ENCODE measurements around the gene MRTFB. TPM values are rescaled to one million over a fixed set of nuclear protein-coding genes. Genes with fewer than 3 reads are reported as not detected.

MRTFB gene
- total and polyA plus RNA-seq, 2 donors (not counting 3 experiments of a cell fraction or from before 2014, with no cell fraction given): 19.6 to 49.5 TPM

GRCh38 chr16:14112539-14112856 is 41.4 kb downstream of the MRTFB start:
- TF ChIP-seq EZH2 (IDR thresholded peaks at IDR 0.05; ENCODE audit: borderline replicate concordance, low read depth, low read length, severe bottlenecking) (no peak), MAX (IDR thresholded peaks at IDR 0.05; ENCODE audit: insufficient read depth, insufficient read length) (no peak), POLR2A (IDR thresholded peaks at IDR 0.05; ENCODE audit: low read depth, low read length) (no peak), MYC (IDR thresholded peaks at IDR 0.05; ENCODE audit: low read depth, low read length) (no peak), POLR2AphosphoS5 (IDR thresholded peaks at IDR 0.05; ENCODE audit: insufficient read depth, low read depth, low read length) (no peak), JUN (IDR thresholded peaks at IDR 0.05; ENCODE audit: borderline replicate concordance, insufficient read depth, insufficient read length, low read depth) (no peak)
- H3K79me2 ChIP-seq (ENCODE audit: control insufficient read depth, insufficient read depth, low read length): peaks cover 3% of the 10 kb centered on the region
- H3K4me2 ChIP-seq (ENCODE audit: insufficient read depth, low read length): no peak overlapping the region
- FAIRE-seq: no peak
- POLR2A ChIA-PET: no interaction called here
- peaks cover 7% of the 10 kb centered on the region for H4K20me1 ChIP-seq (replicated peaks; ENCODE audit: control insufficient read depth, extremely low read depth, insufficient read depth, low read length)
- no peak overlapping the region for H2AFZ ChIP-seq (ENCODE audit: low read depth, low read length)
- H3K27ac ChIP-seq (ENCODE audit: insufficient read depth, low read depth, low read length): no peak overlapping the region
- DNase-seq (ENCODE audit: low read depth, low spot score): peak; percentile 47
- no peaks in the 10 kb centered on the region for H3K36me3 ChIP-seq (ENCODE audit: control insufficient read depth in 2 of 2, extremely low read depth in 1 of 2, insufficient read depth in 2 of 2, low read length in 2 of 2)
- no peak overlapping the region for H3K9ac ChIP-seq (replicated peaks; ENCODE audit: extremely low read depth, insufficient read depth, low read length)
- no peaks in the 10 kb centered on the region for H3K9me1 ChIP-seq (replicated peaks; ENCODE audit: control insufficient read depth, extremely low read depth, insufficient read depth, low read length)
- H3K9me3 ChIP-seq (replicated peaks; ENCODE audit: control insufficient read depth, insufficient read depth, low read length): no peaks in the 10 kb centered on the region
- CTCF ChIA-PET: interaction anchor here (0.6 to 1.6 kb wide), 7 partner anchors 9 to 438 kb away, joined by 3 to 4 read pairs (median 3); partner anchors contain the start of gene ERCC4
- peaks cover 27% of the 10 kb centered on the region for H3K4me1 ChIP-seq (ENCODE audit: control insufficient read depth, extremely low read depth, insufficient read depth, low read length)
- no peaks in the 10 kb centered on the region for H3K27me3 ChIP-seq (ENCODE audit: control insufficient read depth in 2 of 2, insufficient read depth in 2 of 2, low read length in 2 of 2)
- dilution Hi-C loops (cut with MboI; ENCODE audit: extremely low pct_ligation_motif_present, low sequenced_read_pairs): no loop called here
- intact Hi-C loops (cut with micrococcal nuclease): no loop called here
- no TSS peak for BruUV-seq (replicated peaks)
- H3K4me3 ChIP-seq (replicated peaks in 1 of 3; ENCODE audit: insufficient read depth in 1 of 3, low read depth in 1 of 3, low read length in 3 of 3): no peak overlapping the region

GRCh38 chr16:14113344-14113743 is 42.2 kb downstream of the MRTFB start:
- H4K20me1 ChIP-seq (replicated peaks; ENCODE audit: control insufficient read depth, extremely low read depth, insufficient read depth, low read length): peaks cover 7% of the 10 kb centered on the region

More at GRCh38 chr16:14113344-14113743, 42.2 kb downstream of the MRTFB start:
- no TSS peak for BruUV-seq (replicated peaks)
- Histone ChIP-seq H3K9ac (replicated peaks; ENCODE audit: extremely low read depth, insufficient read depth, low read length) (no peak overlapping the region), H2AFZ (ENCODE audit: low read depth, low read length) (no peak overlapping the region), H3K4me2 (ENCODE audit: insufficient read depth, low read length) (no peak overlapping the region), H3K36me3 (ENCODE audit: control insufficient read depth in 2 of 2, extremely low read depth in 1 of 2, insufficient read depth in 2 of 2, low read length in 2 of 2) (no peaks in the 10 kb centered on the region), H3K27me3 (ENCODE audit: control insufficient read depth in 2 of 2, insufficient read depth in 2 of 2, low read length in 2 of 2) (no peaks in the 10 kb centered on the region), H3K79me2 (ENCODE audit: control insufficient read depth, insufficient read depth, low read length) (peaks cover 3% of the 10 kb centered on the region), H3K9me1 (replicated peaks; ENCODE audit: control insufficient read depth, extremely low read depth, insufficient read depth, low read length) (no peaks in the 10 kb centered on the region), H3K4me1 (ENCODE audit: control insufficient read depth, extremely low read depth, insufficient read depth, low read length) (peaks cover 26% of the 10 kb centered on the region), H3K9me3 (replicated peaks; ENCODE audit: control insufficient read depth, insufficient read depth, low read length) (no peaks in the 10 kb centered on the region), H3K27ac (ENCODE audit: insufficient read depth, low read depth, low read length) (no peak overlapping the region), H3K4me3 (replicated peaks in 1 of 3; ENCODE audit: insufficient read depth in 1 of 3, low read depth in 1 of 3, low read length in 3 of 3) (no peak overlapping the region)
- dilution Hi-C loops (cut with MboI; ENCODE audit: extremely low pct_ligation_motif_present, low sequenced_read_pairs): no loop called here
- CTCF ChIA-PET: no interaction called here
- no peak for DNase-seq (ENCODE audit: low read depth, low spot score)
- FAIRE-seq: no peak
- no peak for TF ChIP-seq MAX (IDR thresholded peaks at IDR 0.05; ENCODE audit: insufficient read depth, insufficient read length)
- no peak for TF ChIP-seq POLR2A (IDR thresholded peaks at IDR 0.05; ENCODE audit: low read depth, low read length)
- no peak for TF ChIP-seq POLR2AphosphoS5 (IDR thresholded peaks at IDR 0.05; ENCODE audit: insufficient read depth, low read depth, low read length)
- no peak for TF ChIP-seq GATA2 (IDR thresholded peaks at IDR 0.05; ENCODE audit: insufficient read depth, insufficient read length, low read depth, low read length)
- TF ChIP-seq FOS (IDR thresholded peaks at IDR 0.05; ENCODE audit: borderline replicate concordance, insufficient read depth, low read length): no peak
- TF ChIP-seq EZH2 (IDR thresholded peaks at IDR 0.05; ENCODE audit: borderline replicate concordance, low read depth, low read length, severe bottlenecking): no peak
- no peak for TF ChIP-seq JUN (IDR thresholded peaks at IDR 0.05; ENCODE audit: borderline replicate concordance, insufficient read depth, insufficient read length, low read depth)
- no peak for TF ChIP-seq MYC (IDR thresholded peaks at IDR 0.05; ENCODE audit: low read depth, low read length)
- no peak for TF ChIP-seq CTCF (IDR thresholded peaks at IDR 0.05; ENCODE audit: extremely low read depth in 1 of 2, insufficient read depth in 1 of 2, low read depth in 1 of 2, low read length in 2 of 2)
- intact Hi-C loops (cut with micrococcal nuclease): no loop called here
- POLR2A ChIA-PET: no interaction called here

Measured in endothelial cell of umbilical vein (primary cell).